HL-60 (cell line): Measurements from ENCODE around the gene DCTN2.

Experiments used
- TF ChIP-seq, protein P1 (sequence below): IDR thresholded peaks from 2 replicates; pipeline ENCODE4 v1.6.1; 2012; ENCODE audit warnings: low read depth; ENCODE audit not compliant: insufficient replicate concordance
- TF ChIP-seq, protein P2 (sequence below): IDR thresholded peaks from one replicate; pipeline ENCODE4 v1.5.1; 2011; ENCODE audit warnings: low read length, control low read depth, inconsistent platforms; ENCODE audit not compliant: insufficient read depth

DNA sequence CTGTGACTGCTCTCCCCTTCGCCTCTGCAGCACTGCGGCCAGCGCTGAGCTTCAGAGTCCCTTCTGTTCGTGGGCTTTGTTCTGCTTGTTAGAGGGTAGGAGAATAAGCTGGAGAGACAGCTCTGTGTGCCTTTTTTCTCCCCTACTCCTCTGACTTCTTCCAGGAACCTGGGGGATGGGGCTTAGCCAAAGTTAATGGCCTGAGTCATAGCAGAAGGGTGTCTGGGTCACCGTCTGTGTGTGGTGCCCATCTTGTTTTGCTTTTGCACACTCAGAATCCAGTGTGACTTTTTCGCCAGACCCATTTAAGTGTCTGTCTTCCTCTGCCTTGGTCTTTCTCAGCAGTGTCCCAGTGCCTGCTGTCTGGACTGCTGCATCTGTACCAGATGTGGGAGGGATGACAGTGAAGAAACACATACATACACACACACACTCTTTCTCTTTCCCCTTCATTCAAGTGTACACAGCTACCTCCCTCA, 5.9 kb upstream of the DCTN2 start:
- TF ChIP-seq, protein P1, sequence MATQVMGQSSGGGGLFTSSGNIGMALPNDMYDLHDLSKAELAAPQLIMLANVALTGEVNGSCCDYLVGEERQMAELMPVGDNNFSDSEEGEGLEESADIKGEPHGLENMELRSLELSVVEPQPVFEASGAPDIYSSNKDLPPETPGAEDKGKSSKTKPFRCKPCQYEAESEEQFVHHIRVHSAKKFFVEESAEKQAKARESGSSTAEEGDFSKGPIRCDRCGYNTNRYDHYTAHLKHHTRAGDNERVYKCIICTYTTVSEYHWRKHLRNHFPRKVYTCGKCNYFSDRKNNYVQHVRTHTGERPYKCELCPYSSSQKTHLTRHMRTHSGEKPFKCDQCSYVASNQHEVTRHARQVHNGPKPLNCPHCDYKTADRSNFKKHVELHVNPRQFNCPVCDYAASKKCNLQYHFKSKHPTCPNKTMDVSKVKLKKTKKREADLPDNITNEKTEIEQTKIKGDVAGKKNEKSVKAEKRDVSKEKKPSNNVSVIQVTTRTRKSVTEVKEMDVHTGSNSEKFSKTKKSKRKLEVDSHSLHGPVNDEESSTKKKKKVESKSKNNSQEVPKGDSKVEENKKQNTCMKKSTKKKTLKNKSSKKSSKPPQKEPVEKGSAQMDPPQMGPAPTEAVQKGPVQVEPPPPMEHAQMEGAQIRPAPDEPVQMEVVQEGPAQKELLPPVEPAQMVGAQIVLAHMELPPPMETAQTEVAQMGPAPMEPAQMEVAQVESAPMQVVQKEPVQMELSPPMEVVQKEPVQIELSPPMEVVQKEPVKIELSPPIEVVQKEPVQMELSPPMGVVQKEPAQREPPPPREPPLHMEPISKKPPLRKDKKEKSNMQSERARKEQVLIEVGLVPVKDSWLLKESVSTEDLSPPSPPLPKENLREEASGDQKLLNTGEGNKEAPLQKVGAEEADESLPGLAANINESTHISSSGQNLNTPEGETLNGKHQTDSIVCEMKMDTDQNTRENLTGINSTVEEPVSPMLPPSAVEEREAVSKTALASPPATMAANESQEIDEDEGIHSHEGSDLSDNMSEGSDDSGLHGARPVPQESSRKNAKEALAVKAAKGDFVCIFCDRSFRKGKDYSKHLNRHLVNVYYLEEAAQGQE, result no peak
- TF ChIP-seq, protein P2, sequence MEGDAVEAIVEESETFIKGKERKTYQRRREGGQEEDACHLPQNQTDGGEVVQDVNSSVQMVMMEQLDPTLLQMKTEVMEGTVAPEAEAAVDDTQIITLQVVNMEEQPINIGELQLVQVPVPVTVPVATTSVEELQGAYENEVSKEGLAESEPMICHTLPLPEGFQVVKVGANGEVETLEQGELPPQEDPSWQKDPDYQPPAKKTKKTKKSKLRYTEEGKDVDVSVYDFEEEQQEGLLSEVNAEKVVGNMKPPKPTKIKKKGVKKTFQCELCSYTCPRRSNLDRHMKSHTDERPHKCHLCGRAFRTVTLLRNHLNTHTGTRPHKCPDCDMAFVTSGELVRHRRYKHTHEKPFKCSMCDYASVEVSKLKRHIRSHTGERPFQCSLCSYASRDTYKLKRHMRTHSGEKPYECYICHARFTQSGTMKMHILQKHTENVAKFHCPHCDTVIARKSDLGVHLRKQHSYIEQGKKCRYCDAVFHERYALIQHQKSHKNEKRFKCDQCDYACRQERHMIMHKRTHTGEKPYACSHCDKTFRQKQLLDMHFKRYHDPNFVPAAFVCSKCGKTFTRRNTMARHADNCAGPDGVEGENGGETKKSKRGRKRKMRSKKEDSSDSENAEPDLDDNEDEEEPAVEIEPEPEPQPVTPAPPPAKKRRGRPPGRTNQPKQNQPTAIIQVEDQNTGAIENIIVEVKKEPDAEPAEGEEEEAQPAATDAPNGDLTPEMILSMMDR, result no peak
